SK-N-SH treated with all-trans-retinoic acid at 6 μM for 48 hours (cell line): ENCODE measurements around the gene SERTAD2.

Experiments used
- ATAC-seq: fragments of 200-7000 bp; cut with Tn5 transposase; 3 replicates; pipeline ENCODE4 v1.9.1; 2020; ENCODE audit warnings: mild to moderate bottlenecking, moderate library complexity
- ARNTL ChIP-seq: fragments of 450-650 bp; formaldehyde crosslinking; IDR thresholded peaks from 2 replicates; pipeline ENCODE4 v1.5.0; 2020; ENCODE audit warnings: low read depth, mild to moderate bottlenecking, moderate library complexity, borderline replicate concordance
- BACH2 ChIP-seq: fragments of 250-450 bp; sonication (Bioruptor Pico); IDR thresholded peaks from 2 replicates; pipeline ENCODE4 v1.9.0; 2021; ENCODE audit warnings: mild to moderate bottlenecking, borderline replicate concordance
- CREB5 ChIP-seq: fragments of 250-450 bp; sonication (Bioruptor Pico); IDR thresholded peaks from 2 replicates; pipeline ENCODE4 v1.5.1; 2020; ENCODE audit warnings: low read depth, mild to moderate bottlenecking, moderate library complexity
- CSDC2 ChIP-seq: fragments of 250-450 bp; sonication (Bioruptor Pico); IDR thresholded peaks from 2 replicates; pipeline ENCODE4 v1.5.0; 2020; ENCODE audit warnings: mild to moderate bottlenecking, moderate library complexity
- CSRNP3 ChIP-seq: fragments of 250-450 bp; sonication (Bioruptor Pico); IDR thresholded peaks from 2 replicates; pipeline ENCODE4 v1.5.1; 2021; ENCODE audit warnings: mild to moderate bottlenecking, moderate library complexity
- ESRRG ChIP-seq: fragments of 250-450 bp; sonication (Bioruptor Pico); IDR thresholded peaks from 2 replicates; pipeline ENCODE4 v1.6.1; 2021; ENCODE audit warnings: mild to moderate bottlenecking
- ISL1 ChIP-seq: fragments of 250-450 bp; sonication (Bioruptor Pico); IDR thresholded peaks from 2 replicates; pipeline ENCODE4 v2.1.2; 2022; ENCODE audit warnings: mild to moderate bottlenecking, moderate library complexity
- OSR1 ChIP-seq: fragments of 250-450 bp; sonication (Bioruptor Pico); IDR thresholded peaks from 2 replicates; pipeline ENCODE4 v1.8.0; 2022; ENCODE audit warnings: moderate library complexity, mild to moderate bottlenecking, inconsistent platforms
- POU6F1 ChIP-seq: fragments of 250-450 bp; sonication (Bioruptor Pico); IDR thresholded peaks from 2 replicates; pipeline ENCODE4 v1.8.0; 2021; ENCODE audit warnings: low read depth, mild to moderate bottlenecking, moderate library complexity, borderline replicate concordance
- SNAI2 ChIP-seq: fragments of 250-450 bp; sonication (Bioruptor Pico); IDR thresholded peaks from 2 replicates; pipeline ENCODE4 v1.5.0; 2020; ENCODE audit warnings: mild to moderate bottlenecking, moderate library complexity
- TCF4 ChIP-seq: fragments of 250-450 bp; sonication (Bioruptor Pico); IDR thresholded peaks from 2 replicates; pipeline ENCODE4 v1.8.0; 2021; ENCODE audit warnings: mild to moderate bottlenecking, moderate library complexity, borderline replicate concordance
- TOX ChIP-seq: fragments of 250-450 bp; sonication (Bioruptor Pico); IDR thresholded peaks from 2 replicates; pipeline ENCODE4 v1.8.0; 2021; ENCODE audit warnings: mild to moderate bottlenecking, moderate library complexity, borderline replicate concordance
- ZC3H10 ChIP-seq: fragments of 250-450 bp; sonication (Bioruptor Pico); IDR thresholded peaks from 2 replicates; pipeline ENCODE4 v1.5.1; 2021; ENCODE audit warnings: mild to moderate bottlenecking, moderate library complexity
- ZFP3 ChIP-seq: fragments of 250-450 bp; sonication (Bioruptor Pico); IDR thresholded peaks from 2 replicates; pipeline ENCODE4 v1.5.0; 2020; ENCODE audit warnings: mild to moderate bottlenecking, moderate library complexity
- ZNF565 ChIP-seq: fragments of 450-650 bp; formaldehyde crosslinking; conservative IDR thresholded peaks from 2 replicates; pipeline ENCODE4 v1.5.0; 2020; ENCODE audit warnings: low read depth, mild to moderate bottlenecking, moderate library complexity
- ZNF70 ChIP-seq: fragments of 450-650 bp; formaldehyde crosslinking; IDR thresholded peaks from 2 replicates; pipeline ENCODE4 v1.5.0; 2020; ENCODE audit warnings: mild to moderate bottlenecking, moderate library complexity
- TF ChIP-seq, protein P1 (sequence below): fragments of 250-450 bp; sonication (Bioruptor Pico); IDR thresholded peaks from 2 replicates; pipeline ENCODE4 v1.8.0; 2020; ENCODE audit warnings: mild to moderate bottlenecking, moderate library complexity, borderline replicate concordance
- TF ChIP-seq, protein P2 (sequence below): fragments of 250-450 bp; sonication (Bioruptor Pico); IDR thresholded peaks from 2 replicates; pipeline ENCODE4 v1.5.0; 2020; ENCODE audit warnings: mild to moderate bottlenecking, moderate library complexity

SERTAD2 gene

DNA sequence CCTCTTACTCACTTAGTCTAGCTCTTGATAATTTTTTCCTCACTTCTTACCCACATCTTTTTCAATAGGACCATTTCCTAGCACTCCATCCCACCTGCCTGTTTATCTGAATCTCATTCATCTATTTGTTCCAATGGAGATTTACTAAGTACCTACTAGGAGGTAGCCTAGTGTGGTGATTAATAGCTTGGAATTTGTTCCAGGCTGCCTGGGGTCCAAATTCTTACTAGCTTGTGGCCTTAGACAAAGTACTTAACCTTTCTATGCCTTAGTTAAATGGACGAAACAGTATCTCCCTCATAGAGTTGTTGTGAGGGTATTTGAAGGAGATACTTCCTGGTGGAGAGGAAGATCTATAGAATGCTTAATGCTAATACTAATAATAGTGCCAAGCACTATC is 42.9 kb upstream of the SERTAD2 start:
- ATAC-seq = no peak
- TF ChIP-seq OSR1 (CRISPR knock-in tag) = no peak
- no peak for TF ChIP-seq ESRRG (CRISPR knock-in tag)
- no peak for TF ChIP-seq ZFP3
- TF ChIP-seq, protein P1, sequence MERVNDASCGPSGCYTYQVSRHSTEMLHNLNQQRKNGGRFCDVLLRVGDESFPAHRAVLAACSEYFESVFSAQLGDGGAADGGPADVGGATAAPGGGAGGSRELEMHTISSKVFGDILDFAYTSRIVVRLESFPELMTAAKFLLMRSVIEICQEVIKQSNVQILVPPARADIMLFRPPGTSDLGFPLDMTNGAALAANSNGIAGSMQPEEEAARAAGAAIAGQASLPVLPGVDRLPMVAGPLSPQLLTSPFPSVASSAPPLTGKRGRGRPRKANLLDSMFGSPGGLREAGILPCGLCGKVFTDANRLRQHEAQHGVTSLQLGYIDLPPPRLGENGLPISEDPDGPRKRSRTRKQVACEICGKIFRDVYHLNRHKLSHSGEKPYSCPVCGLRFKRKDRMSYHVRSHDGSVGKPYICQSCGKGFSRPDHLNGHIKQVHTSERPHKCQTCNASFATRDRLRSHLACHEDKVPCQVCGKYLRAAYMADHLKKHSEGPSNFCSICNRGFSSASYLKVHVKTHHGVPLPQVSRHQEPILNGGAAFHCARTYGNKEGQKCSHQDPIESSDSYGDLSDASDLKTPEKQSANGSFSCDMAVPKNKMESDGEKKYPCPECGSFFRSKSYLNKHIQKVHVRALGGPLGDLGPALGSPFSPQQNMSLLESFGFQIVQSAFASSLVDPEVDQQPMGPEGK (CRISPR knock-in tag) = no peak
- no peak for TF ChIP-seq TOX (CRISPR knock-in tag)
- no peak for TF ChIP-seq CSDC2 (CRISPR knock-in tag)
- no peak for TF ChIP-seq CREB5 (CRISPR knock-in tag)
- no peak for TF ChIP-seq ZNF70 (CRISPR knock-in tag)
- TF ChIP-seq ISL1 = no peak
- TF ChIP-seq, protein P2, sequence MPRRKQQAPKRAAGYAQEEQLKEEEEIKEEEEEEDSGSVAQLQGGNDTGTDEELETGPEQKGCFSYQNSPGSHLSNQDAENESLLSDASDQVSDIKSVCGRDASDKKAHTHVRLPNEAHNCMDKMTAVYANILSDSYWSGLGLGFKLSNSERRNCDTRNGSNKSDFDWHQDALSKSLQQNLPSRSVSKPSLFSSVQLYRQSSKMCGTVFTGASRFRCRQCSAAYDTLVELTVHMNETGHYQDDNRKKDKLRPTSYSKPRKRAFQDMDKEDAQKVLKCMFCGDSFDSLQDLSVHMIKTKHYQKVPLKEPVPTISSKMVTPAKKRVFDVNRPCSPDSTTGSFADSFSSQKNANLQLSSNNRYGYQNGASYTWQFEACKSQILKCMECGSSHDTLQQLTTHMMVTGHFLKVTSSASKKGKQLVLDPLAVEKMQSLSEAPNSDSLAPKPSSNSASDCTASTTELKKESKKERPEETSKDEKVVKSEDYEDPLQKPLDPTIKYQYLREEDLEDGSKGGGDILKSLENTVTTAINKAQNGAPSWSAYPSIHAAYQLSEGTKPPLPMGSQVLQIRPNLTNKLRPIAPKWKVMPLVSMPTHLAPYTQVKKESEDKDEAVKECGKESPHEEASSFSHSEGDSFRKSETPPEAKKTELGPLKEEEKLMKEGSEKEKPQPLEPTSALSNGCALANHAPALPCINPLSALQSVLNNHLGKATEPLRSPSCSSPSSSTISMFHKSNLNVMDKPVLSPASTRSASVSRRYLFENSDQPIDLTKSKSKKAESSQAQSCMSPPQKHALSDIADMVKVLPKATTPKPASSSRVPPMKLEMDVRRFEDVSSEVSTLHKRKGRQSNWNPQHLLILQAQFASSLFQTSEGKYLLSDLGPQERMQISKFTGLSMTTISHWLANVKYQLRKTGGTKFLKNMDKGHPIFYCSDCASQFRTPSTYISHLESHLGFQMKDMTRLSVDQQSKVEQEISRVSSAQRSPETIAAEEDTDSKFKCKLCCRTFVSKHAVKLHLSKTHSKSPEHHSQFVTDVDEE (CRISPR knock-in tag) = no peak
- TF ChIP-seq POU6F1 (CRISPR knock-in tag) = no peak
- no peak for TF ChIP-seq ZNF565 (CRISPR knock-in tag)
- TF ChIP-seq ARNTL (CRISPR knock-in tag) = no peak
- TF ChIP-seq CSRNP3 = no peak
- no peak for TF ChIP-seq TCF4

GRCh38 chr2:64695721-64696261 is 42.1 kb upstream of the SERTAD2 start:
- no peak for TF ChIP-seq ZFP3
- TF ChIP-seq POU6F1 (CRISPR knock-in tag) = no peak
- no peak for TF ChIP-seq OSR1 (CRISPR knock-in tag)
- TF ChIP-seq TOX (CRISPR knock-in tag) = no peak
- no peak for TF ChIP-seq CREB5 (CRISPR knock-in tag)
- TF ChIP-seq CSRNP3 = no peak
- no peak for TF ChIP-seq ARNTL (CRISPR knock-in tag)
- TF ChIP-seq CSDC2 (CRISPR knock-in tag) = no peak
- TF ChIP-seq BACH2 (CRISPR knock-in tag) = no peak
- TF ChIP-seq SNAI2 (CRISPR knock-in tag) = no peak
- TF ChIP-seq ZC3H10 (CRISPR knock-in tag) = no peak
- TF ChIP-seq, all 23 proteins: peak for 0
- no peak for ATAC-seq
